ENCODE measurements around the gene AMDHD1.

GRCh38 chr12:95975491-95975890 is 32.4 kb downstream of the AMDHD1 start:
- TF ChIP-seq CTCF (IDR thresholded peaks at IDR 0.05) (no peak), POLR2A (IDR thresholded peaks at IDR 0.05) (no peak)

Data from testis (tissue), 2 donors.